Measurements from ENCODE around the gene RUNDC3A. TPM values are rescaled to one million over a fixed set of nuclear protein-coding genes. Genes with fewer than 3 reads are reported as not detected.
A peak's percentile ranks its signal among the peaks of the same experiment; 100 is the strongest.

The RUNDC3A gene
- total RNA-seq (2014; rRNA removed) (0.29 and 1.4 TPM in 2 replicates), Bru-seq, nascent RNA (percentile 17 among the genes with signal in this experiment), BruChase-seq, experiment 1, labeled RNA remaining after a 6-hour chase (percentile 17 among the genes with signal in this experiment), BruChase-seq, experiment 2, labeled RNA remaining after a 2-hour chase (percentile 10 among the genes with signal in this experiment)
- long read RNA-seq, partial matches to known transcripts: 0 of 2 reads
- long read RNA-seq, other reads (novel, unspliced or antisense): 2 of 2 reads

DNA sequence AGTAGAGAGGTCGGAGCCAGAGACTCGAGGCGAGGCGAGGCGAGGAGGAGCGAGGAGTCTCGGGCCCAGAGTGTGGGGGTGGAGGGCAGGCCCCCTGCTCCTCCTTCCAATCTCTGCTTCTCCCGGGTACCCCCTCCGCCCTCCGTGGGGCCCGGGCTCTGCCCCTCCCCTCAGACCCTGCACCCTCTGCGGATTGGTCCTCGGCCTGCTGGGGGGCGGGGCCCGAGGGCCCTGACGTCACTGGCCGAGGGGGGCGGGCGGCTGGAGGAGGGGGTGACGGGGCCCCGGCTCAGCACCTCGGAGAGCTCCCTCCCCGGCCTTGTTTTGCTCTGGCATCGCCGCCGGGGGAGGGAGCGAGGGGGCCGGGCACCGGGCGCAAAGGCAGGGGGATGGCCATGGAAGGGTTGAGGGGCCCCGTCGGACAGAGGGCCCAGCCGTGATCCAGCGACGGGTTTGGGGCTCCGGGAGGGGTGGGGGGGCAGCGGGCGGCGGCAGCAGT, at the start of gene RUNDC3A:
Gene RUNDC3A, plus strand, starts transcription at position 282 of the 499 bp plus-strand sequence. CDS start 232 bp downstream, outside the sequence.
- H3K4me2 ChIP-seq (ENCODE audit: low read length): peak within 1 kb of the TSS; percentile 74
- no peak within 1 kb of the TSS for H3K9ac ChIP-seq (ENCODE audit: low read length)
- no TSS peak for BruUV-seq (replicated peaks)
- POLR2A ChIA-PET (ENCODE audit: unreplicated experiment): no interaction called here
- no peak within 1 kb of the TSS for H2AFZ ChIP-seq (ENCODE audit: low read length)
- intact Hi-C loops (cut with micrococcal nuclease): loop anchor here (2.0 kb wide), 1 partner anchor 36 kb away; the partner anchor contains the start of gene GRN
- H3K9me3 ChIP-seq (ENCODE audit: low read length): no peaks in the 10 kb centered on the region
- H3K9me2 ChIP-seq (replicated peaks; ENCODE audit: low read length): no peaks in the 10 kb centered on the region
- peaks cover 9% of the 10 kb centered on the region for H3K4me1 ChIP-seq (ENCODE audit: insufficient read depth, low read length)
- H3K79me2 ChIP-seq (ENCODE audit: low read length): no peaks in the 10 kb centered on the region
- no peaks in the 10 kb centered on the region for H3K27me3 ChIP-seq (ENCODE audit: low read length)
- no peaks in the 10 kb centered on the region for H3K36me3 ChIP-seq (ENCODE audit: low read depth, low read length)
- no peaks in the 10 kb centered on the region for H3F3A ChIP-seq (ENCODE audit: low read length, unreplicated experiment)
- H4K20me1 ChIP-seq (ENCODE audit: low read length): no peaks in the 10 kb centered on the region
- TF ChIP-seq EZH2phosphoT487 (IDR thresholded peaks at IDR 0.05; ENCODE audit: borderline replicate concordance, low read length) (no peak), EZH2 (IDR thresholded peaks at IDR 0.05; ENCODE audit: low read length, unreplicated experiment) (no peak)
- TF ChIP-seq, protein P1, sequence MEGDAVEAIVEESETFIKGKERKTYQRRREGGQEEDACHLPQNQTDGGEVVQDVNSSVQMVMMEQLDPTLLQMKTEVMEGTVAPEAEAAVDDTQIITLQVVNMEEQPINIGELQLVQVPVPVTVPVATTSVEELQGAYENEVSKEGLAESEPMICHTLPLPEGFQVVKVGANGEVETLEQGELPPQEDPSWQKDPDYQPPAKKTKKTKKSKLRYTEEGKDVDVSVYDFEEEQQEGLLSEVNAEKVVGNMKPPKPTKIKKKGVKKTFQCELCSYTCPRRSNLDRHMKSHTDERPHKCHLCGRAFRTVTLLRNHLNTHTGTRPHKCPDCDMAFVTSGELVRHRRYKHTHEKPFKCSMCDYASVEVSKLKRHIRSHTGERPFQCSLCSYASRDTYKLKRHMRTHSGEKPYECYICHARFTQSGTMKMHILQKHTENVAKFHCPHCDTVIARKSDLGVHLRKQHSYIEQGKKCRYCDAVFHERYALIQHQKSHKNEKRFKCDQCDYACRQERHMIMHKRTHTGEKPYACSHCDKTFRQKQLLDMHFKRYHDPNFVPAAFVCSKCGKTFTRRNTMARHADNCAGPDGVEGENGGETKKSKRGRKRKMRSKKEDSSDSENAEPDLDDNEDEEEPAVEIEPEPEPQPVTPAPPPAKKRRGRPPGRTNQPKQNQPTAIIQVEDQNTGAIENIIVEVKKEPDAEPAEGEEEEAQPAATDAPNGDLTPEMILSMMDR (conservative IDR thresholded peaks at IDR 0.05; ENCODE audit: low read depth, low read length): no peak
- H3K4me3 ChIP-seq (ENCODE audit: low read length): no peak within 1 kb of the TSS
- ATAC-seq (peak; percentile 66), DNase-seq (peak; percentile 58)
- H3K27ac ChIP-seq (ENCODE audit: low read length): no peak within 1 kb of the TSS
- CTCF ChIA-PET: interaction anchor here (0.6 kb wide), 1 partner anchor 59 kb away, joined by 3 read pairs; no protein-coding TSS in a partner anchor

DNA sequence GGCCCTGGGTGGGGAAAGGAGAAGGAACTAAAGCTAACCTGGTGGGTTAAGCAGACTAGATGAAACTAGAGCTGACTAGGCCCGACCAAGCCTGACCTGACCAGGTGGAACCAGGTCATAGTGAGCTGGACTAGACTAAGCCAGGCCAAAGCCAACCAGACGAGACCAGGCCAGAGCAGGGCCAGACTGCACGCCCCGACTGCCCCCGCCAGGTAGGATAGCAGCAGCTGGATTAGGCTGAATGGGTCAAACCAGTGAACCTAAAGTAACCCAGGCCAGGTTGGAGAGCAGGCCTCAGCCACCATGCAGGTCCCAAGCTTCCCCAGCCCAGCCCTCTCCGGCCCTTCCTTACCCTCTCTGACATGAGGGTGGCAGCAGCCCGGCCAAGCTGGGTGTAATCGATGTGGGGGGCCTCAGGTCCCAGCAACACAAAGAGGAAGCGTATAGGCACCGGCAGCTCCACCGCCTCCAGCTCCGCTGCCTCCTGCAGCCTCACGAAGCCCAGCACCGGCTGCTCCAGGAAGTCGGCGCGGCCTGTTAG, 49.5 kb upstream of the RUNDC3A start:
- ATAC-seq: no peak
- intact Hi-C loops (cut with micrococcal nuclease): no loop called here
- TF ChIP-seq, protein P1 (conservative IDR thresholded peaks at IDR 0.05; ENCODE audit: low read depth, low read length): no peak
- TF ChIP-seq EZH2 (IDR thresholded peaks at IDR 0.05; ENCODE audit: low read length, unreplicated experiment): no peak

DNA sequence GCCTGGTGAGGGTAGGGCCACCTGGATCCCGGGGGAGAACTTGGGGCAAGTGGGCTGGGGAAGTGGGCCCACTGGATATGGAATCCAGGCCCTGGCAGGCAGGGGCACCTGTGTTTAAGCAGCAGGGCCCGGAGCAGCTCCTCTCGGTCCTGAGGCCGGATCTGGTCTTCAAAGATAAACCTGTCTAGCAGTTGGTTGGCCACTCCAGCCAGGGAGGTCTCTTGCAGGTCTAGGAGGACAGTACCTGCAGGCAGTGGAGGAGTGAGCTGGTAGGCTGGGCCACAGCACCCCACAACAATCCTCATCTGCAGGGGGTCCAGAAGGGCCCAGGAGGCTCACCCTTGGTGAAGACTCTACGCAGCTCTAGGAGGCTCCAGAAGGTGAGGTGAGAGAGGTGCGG, 48.1 kb upstream of the RUNDC3A start:
- no peak for ATAC-seq

More for the DNA sequence above, 49.5 kb upstream of the RUNDC3A start:
- Histone ChIP-seq H3K27ac (ENCODE audit: low read length) (no peak overlapping the region), H3K4me3 (ENCODE audit: low read length) (no peak overlapping the region), H3K4me1 (ENCODE audit: insufficient read depth, low read length) (no peaks in the 10 kb centered on the region), H3K9ac (ENCODE audit: low read length) (no peak overlapping the region), H4K20me1 (ENCODE audit: low read length) (no peaks in the 10 kb centered on the region), H2AFZ (ENCODE audit: low read length) (no peak overlapping the region), H3F3A (ENCODE audit: low read length, unreplicated experiment) (no peaks in the 10 kb centered on the region), H3K4me2 (ENCODE audit: low read length) (no peak overlapping the region), H3K9me2 (replicated peaks; ENCODE audit: low read length) (no peaks in the 10 kb centered on the region), H3K9me3 (ENCODE audit: low read length) (no peaks in the 10 kb centered on the region), H3K27me3 (ENCODE audit: low read length) (no peaks in the 10 kb centered on the region), H3K79me2 (ENCODE audit: low read length) (no peaks in the 10 kb centered on the region), H3K36me3 (ENCODE audit: low read depth, low read length) (no peaks in the 10 kb centered on the region)
- BruUV-seq (replicated peaks): no TSS peak
- no peak for DNase-seq
- ChIA-PET CTCF (no interaction called here), POLR2A (ENCODE audit: unreplicated experiment) (no interaction called here)

More for the DNA sequence above, 48.1 kb upstream of the RUNDC3A start:
- Histone ChIP-seq H3K9me2 (replicated peaks; ENCODE audit: low read length) (no peaks in the 10 kb centered on the region), H3K36me3 (ENCODE audit: low read depth, low read length) (no peaks in the 10 kb centered on the region), H3K79me2 (ENCODE audit: low read length) (no peaks in the 10 kb centered on the region), H3K4me1 (ENCODE audit: insufficient read depth, low read length) (no peaks in the 10 kb centered on the region), H3K9me3 (ENCODE audit: low read length) (no peaks in the 10 kb centered on the region), H2AFZ (ENCODE audit: low read length) (no peak overlapping the region), H3K27ac (ENCODE audit: low read length) (no peak overlapping the region), H3K27me3 (ENCODE audit: low read length) (no peaks in the 10 kb centered on the region), H3K4me3 (ENCODE audit: low read length) (no peak overlapping the region), H3K9ac (ENCODE audit: low read length) (no peak overlapping the region), H3F3A (ENCODE audit: low read length, unreplicated experiment) (no peaks in the 10 kb centered on the region), H4K20me1 (ENCODE audit: low read length) (no peaks in the 10 kb centered on the region), H3K4me2 (ENCODE audit: low read length) (no peak overlapping the region)
- no TSS peak for BruUV-seq (replicated peaks)
- DNase-seq: no peak
- intact Hi-C loops (cut with micrococcal nuclease): no loop called here
- TF ChIP-seq, protein P1 (conservative IDR thresholded peaks at IDR 0.05; ENCODE audit: low read depth, low read length): no peak
- TF ChIP-seq EZH2phosphoT487 (IDR thresholded peaks at IDR 0.05; ENCODE audit: borderline replicate concordance, low read length) (no peak), EZH2 (IDR thresholded peaks at IDR 0.05; ENCODE audit: low read length, unreplicated experiment) (no peak)
- ChIA-PET CTCF (no interaction called here), POLR2A (ENCODE audit: unreplicated experiment) (no interaction called here)

Measured in PC-3 (cell line).